CD14-positive monocyte (primary cell): ENCODE results near the gene MPV17. TPM values are rescaled to one million over a fixed set of nuclear protein-coding genes. Genes with fewer than 3 reads are reported as not detected.

ENCODE experiments used
- DNase-seq, 3 donors: peaks; one replicate each; pipeline ENCODE4 v3.0.0-alpha.2; 2011 to 2022
- H2AFZ ChIP-seq: 2 replicates; pipeline ENCODE4 v1.6.0; 2012; ENCODE audit warnings: mild to moderate bottlenecking, low read depth, low read length, inconsistent platforms; ENCODE audit not compliant: insufficient read depth, poor library complexity, severe bottlenecking
- H3K27ac ChIP-seq, 2 donors: 1 replicate in 1 of 2; 2 replicates in 1 of 2; pipeline ENCODE4 v1.5.1; 2012 to 2013; ENCODE audit warnings: low read length in 2 of 2, control low read depth in 1 of 2, inconsistent platforms in 1 of 2, low read depth in 1 of 2, mild to moderate bottlenecking in 1 of 2
- H3K27me3 ChIP-seq, 2 donors: one replicate each; pipeline versions ENCODE4 v1.6.0 to v1.6.1; 2011 to 2013; ENCODE audit warnings: low read length in 2 of 2; ENCODE audit not compliant: control insufficient read depth in 2 of 2, insufficient read depth in 2 of 2
- H3K36me3 ChIP-seq, 2 donors: replicated peaks in 1 of 2; 1 replicate in 1 of 2; 2 replicates in 1 of 2; pipeline versions ENCODE4 v1.5.1 to v1.6.1; 2012 to 2013; ENCODE audit warnings: low read length in 2 of 2, control low read depth in 1 of 2, inconsistent platforms in 1 of 2, mild to moderate bottlenecking in 1 of 2; ENCODE audit not compliant: insufficient read depth in 2 of 2, control insufficient read depth in 1 of 2
- H3K4me1 ChIP-seq, 2 donors: 1 replicate in 1 of 2; 2 replicates in 1 of 2; pipeline versions ENCODE4 v1.5.1 to v1.6.1; 2012 to 2013; ENCODE audit warnings: low read length in 2 of 2, control low read depth in 1 of 2, inconsistent platforms in 1 of 2, mild to moderate bottlenecking in 1 of 2, moderate library complexity in 1 of 2; ENCODE audit not compliant: insufficient read depth in 2 of 2, control insufficient read depth in 1 of 2
- H3K4me2 ChIP-seq: replicated peaks from 2 replicates; pipeline ENCODE3; 2012; ENCODE audit warnings: low read length, moderate library complexity, mild to moderate bottlenecking; ENCODE audit not compliant: poor library complexity, severe bottlenecking; ENCODE audit errors: extremely low read depth
- H3K4me3 ChIP-seq, 3 experiments: fragments of 200-600 bp in 1 of 3; sonication (generic) in 1 of 3; replicated peaks in 1 of 3; 1 replicate in 2 of 3; 2 replicates in 1 of 3; pipeline ENCODE4 v1.5.1; 2011 to 2013; ENCODE audit warnings: low read length in 3 of 3, mild to moderate bottlenecking in 3 of 3, control low read depth in 2 of 3, low read depth in 2 of 3, inconsistent platforms in 1 of 3, moderate library complexity in 1 of 3
- H3K79me2 ChIP-seq: 2 replicates; pipeline ENCODE4 v1.6.0; 2012; ENCODE audit warnings: mild to moderate bottlenecking, control low read depth, inconsistent platforms, low read length, moderate library complexity; ENCODE audit not compliant: insufficient read depth
- H3K9ac ChIP-seq: 2 replicates; pipeline ENCODE4 v1.6.0; 2017; ENCODE audit warnings: low read length, mild to moderate bottlenecking; ENCODE audit not compliant: insufficient read depth, poor library complexity, severe bottlenecking
- H3K9me3 ChIP-seq, 2 donors: replicated peaks in 1 of 2; 1 replicate in 1 of 2; 2 replicates in 1 of 2; pipeline versions ENCODE4 v1.5.1 to v1.6.1; 2012 to 2013; ENCODE audit warnings: low read length in 2 of 2, control low read depth in 1 of 2; ENCODE audit not compliant: control insufficient read depth in 1 of 2, insufficient read depth in 1 of 2
- H4K20me1 ChIP-seq: 2 replicates; pipeline ENCODE4 v1.6.0; 2012; ENCODE audit warnings: mild to moderate bottlenecking, low read length, control low read depth, moderate library complexity; ENCODE audit not compliant: insufficient read depth
- H3K27ac Mint-ChIP-seq, 7 donors: one replicate each; pipeline ENCODE4 v1.8.0; 2020; ENCODE audit warnings: mild to moderate bottlenecking in 7 of 7, mixed read lengths in 7 of 7, moderate library complexity in 6 of 7, inconsistent platforms in 2 of 7
- H3K27me3 Mint-ChIP-seq, 3 donors: one replicate each; pipeline ENCODE4 v1.8.0; 2021 to 2022; ENCODE audit warnings: low read depth in 3 of 3, mild to moderate bottlenecking in 3 of 3, mixed read lengths in 3 of 3, moderate library complexity in 3 of 3, inconsistent platforms in 1 of 3
- H3K36me3 Mint-ChIP-seq, 2 donors: one replicate each; pipeline ENCODE4 v1.8.0; 2020; ENCODE audit warnings: mixed read lengths in 2 of 2, inconsistent platforms in 1 of 2, mild to moderate bottlenecking in 1 of 2
- H3K4me1 Mint-ChIP-seq: one replicate; pipeline ENCODE4 v1.8.0; 2020; ENCODE audit warnings: mild to moderate bottlenecking, mixed read lengths
- H3K4me3 Mint-ChIP-seq, 2 donors: one replicate each; pipeline ENCODE4 v1.8.0; 2020; ENCODE audit warnings: mild to moderate bottlenecking in 2 of 2, mixed read lengths in 2 of 2, moderate library complexity in 1 of 2
- H3K9me3 Mint-ChIP-seq, 7 donors: one replicate each; pipeline ENCODE4 v1.8.0; 2020 to 2022; ENCODE audit warnings: mixed read lengths in 7 of 7, mild to moderate bottlenecking in 6 of 7, moderate library complexity in 6 of 7, inconsistent platforms in 2 of 7
- WGBS: methylation state at CpG from one replicate; pipeline ENCODE4 v1.1.5; 2013; ENCODE audit warnings: missing lambda C conversion rate; ENCODE audit not compliant: insufficient coverage; 5-methylcytosine and 5-hydroxymethylcytosine counted together
- intact Hi-C, 2 donors: fragments of 100-400 bp; cut with micrococcal nuclease; formaldehyde crosslinking; loops; one replicate each; pipeline versions ENCODE4 v1.15.0 to v1.15.1; 2023
- polyA plus RNA-seq, 3 donors: library from polyadenylated mRNA; depleted of rRNA in 1 of 3; unstranded in 2 of 3; stranded (reverse) in 1 of 3; fragments of 300-500 nt in 2 of 3; fragments of >200 nt in 1 of 3; fragmentation: Illumina TruSeq in 2 of 3; gene quantifications; 1 replicate in 2 of 3; 2 replicates in 1 of 3; pipeline ENCODE4 v1.2.3, GENCODE V29; 2012 to 2021
- TF ChIP-seq, protein P1 (sequence below): fragments of 200-600 bp; IDR thresholded peaks from one replicate; pipeline ENCODE4 v1.8.0; 2022; ENCODE audit warnings: antibody characterized with exemption, mild to moderate bottlenecking

The MPV17 gene
- polyA plus RNA-seq, 3 donors = 136 to 160 (median 160) TPM

- Histone ChIP-seq H3K4me1 (peaks cover 17 to 20% of the 10 kb centered on the region in 2 donors), H3K36me3 (peaks cover 24 to 34% of the 10 kb centered on the region in 2 donors), H3K27ac (peak overlapping the region in 1 of 2 donors; percentile 94), H4K20me1 (no peaks in the 10 kb centered on the region), H2AFZ (peak overlapping the region; percentile 93), H3K9ac (peak overlapping the region; percentile 84), H3K4me2 (peak overlapping the region; percentile 95), H3K27me3 (no peaks in the 10 kb centered on the region), H3K79me2 (peaks cover 28% of the 10 kb centered on the region), H3K9me3 (no peaks in the 10 kb centered on the region), H3K4me3 (peak overlapping the region; percentile 80 to 97 (median 88))
- Mint-ChIP-seq H3K36me3 (peaks cover 23 to 28% of the 10 kb centered on the region in 2 donors), H3K4me1 (peaks cover 32% of the 10 kb centered on the region), H3K27ac (peak overlapping the region; percentile 96 to 99 (median 98)), H3K4me3 (peak overlapping the region; percentile 90 to 97), H3K9me3 (no peaks in the 10 kb centered on the region), H3K27me3 (no peaks in the 10 kb centered on the region)
- no peak for DNase-seq
- WGBS = 38% methylated on average over 1 of the region's 5 CpGs
- intact Hi-C loops = no loop called here
- TF ChIP-seq, protein P1, sequence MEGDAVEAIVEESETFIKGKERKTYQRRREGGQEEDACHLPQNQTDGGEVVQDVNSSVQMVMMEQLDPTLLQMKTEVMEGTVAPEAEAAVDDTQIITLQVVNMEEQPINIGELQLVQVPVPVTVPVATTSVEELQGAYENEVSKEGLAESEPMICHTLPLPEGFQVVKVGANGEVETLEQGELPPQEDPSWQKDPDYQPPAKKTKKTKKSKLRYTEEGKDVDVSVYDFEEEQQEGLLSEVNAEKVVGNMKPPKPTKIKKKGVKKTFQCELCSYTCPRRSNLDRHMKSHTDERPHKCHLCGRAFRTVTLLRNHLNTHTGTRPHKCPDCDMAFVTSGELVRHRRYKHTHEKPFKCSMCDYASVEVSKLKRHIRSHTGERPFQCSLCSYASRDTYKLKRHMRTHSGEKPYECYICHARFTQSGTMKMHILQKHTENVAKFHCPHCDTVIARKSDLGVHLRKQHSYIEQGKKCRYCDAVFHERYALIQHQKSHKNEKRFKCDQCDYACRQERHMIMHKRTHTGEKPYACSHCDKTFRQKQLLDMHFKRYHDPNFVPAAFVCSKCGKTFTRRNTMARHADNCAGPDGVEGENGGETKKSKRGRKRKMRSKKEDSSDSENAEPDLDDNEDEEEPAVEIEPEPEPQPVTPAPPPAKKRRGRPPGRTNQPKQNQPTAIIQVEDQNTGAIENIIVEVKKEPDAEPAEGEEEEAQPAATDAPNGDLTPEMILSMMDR = no peak
Measured at GRCh38 chr2:27323596-27324285, 844 bp upstream of the MPV17 start.

DNA sequence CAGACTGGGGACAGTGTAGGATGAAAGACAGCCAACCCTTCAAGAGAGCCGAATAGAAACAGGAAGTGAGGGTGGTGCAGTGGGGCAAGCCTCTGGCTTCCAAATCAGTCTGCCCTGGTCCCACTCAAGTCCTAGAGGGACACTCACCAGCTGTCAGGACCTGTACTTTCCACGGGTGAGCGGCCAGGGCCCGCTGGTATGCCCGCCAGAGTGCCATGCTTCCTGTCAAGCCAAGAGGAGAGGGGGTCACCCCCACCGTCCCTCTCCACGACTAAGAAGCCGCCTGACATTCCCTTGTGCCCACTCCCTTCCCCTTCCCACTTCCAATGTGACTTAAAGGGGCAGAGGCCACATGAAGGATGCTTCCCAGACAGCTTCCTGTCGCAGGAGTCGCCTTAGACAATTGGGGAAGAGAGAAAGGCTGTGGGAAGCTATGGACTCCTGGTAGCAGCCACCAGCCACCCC, 564 bp downstream of the MPV17 start:
- Histone ChIP-seq H3K4me2 (peak overlapping the region; percentile 95), H3K79me2 (peaks cover 28% of the 10 kb centered on the region), H3K27me3 (no peaks in the 10 kb centered on the region), H3K27ac (peak overlapping the region; percentile 77 to 94), H3K4me3 (peak overlapping the region; percentile 80 to 97 (median 88)), H3K9me3 (no peaks in the 10 kb centered on the region), H2AFZ (peak overlapping the region; percentile 93), H4K20me1 (no peaks in the 10 kb centered on the region), H3K36me3 (peaks cover 13 to 20% of the 10 kb centered on the region in 2 donors), H3K9ac (peak overlapping the region; percentile 84), H3K4me1 (peaks cover 17 to 20% of the 10 kb centered on the region in 2 donors)
- TF ChIP-seq, protein P1 = no peak
- Mint-ChIP-seq H3K27me3 (no peaks in the 10 kb centered on the region), H3K9me3 (no peaks in the 10 kb centered on the region), H3K27ac (peak overlapping the region; percentile 96 to 99 (median 98)), H3K36me3 (peaks cover 13 to 23% of the 10 kb centered on the region in 2 donors), H3K4me3 (peak overlapping the region; percentile 90 to 97), H3K4me1 (peaks cover 32% of the 10 kb centered on the region)
- intact Hi-C loops = no loop called here
- DNase-seq = peak; percentile 18 to 56 (median 53)
- whole genome bisulfite sequencing = 0% methylated on average over 4 of the region's 10 CpGs
